ENCODE measurements around the gene TNS1.

The TNS1 gene

DNA sequence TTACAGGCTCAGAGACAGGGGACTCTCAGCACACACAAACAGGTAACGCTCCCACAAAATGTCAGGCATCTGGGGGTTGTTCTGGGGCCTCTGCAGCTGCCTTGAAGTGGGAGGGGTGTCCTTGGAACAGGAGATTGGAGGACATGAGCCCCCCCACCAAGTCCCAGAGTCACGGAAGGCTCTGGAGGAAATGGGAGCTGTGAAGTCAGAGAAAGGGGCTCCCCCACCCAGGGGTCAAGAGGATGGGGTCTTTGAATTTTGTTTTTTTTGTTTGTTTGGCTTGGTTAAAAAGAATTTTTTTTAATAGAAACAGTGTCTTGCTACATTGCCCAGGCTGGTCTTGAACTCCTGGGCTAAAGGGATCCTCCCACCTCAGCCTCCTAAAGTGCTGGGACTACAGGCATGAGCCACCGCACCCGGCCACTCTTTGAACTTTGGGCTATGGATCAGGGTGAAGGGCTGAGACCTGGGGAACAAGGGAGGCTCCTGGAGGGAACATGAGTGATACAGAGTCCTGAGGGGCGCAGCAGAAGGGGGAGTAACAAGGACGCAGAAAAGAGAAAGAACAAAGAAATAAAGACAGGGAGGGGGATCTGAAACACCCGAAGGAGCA is 46.8 kb downstream of the TNS1 start:
- no peak for DNase-seq

- no peak for DNase-seq
Measured at GRCh38 chr2:217954971-217955740, 47.6 kb downstream of the TNS1 start.

GRCh38 chr2:217954469-217954868 is 48.3 kb downstream of the TNS1 start:
- DNase-seq = no peak

- no peak for DNase-seq
Measured at GRCh38 chr2:217954051-217954450, 48.7 kb downstream of the TNS1 start.

GRCh38 chr2:217953531-217953932 is 49.3 kb downstream of the TNS1 start:
- no peak for DNase-seq

GRCh38 chr2:217953011-217953481 is 49.7 kb downstream of the TNS1 start:
- DNase-seq = no peak

- DNase-seq = no peak
Measured at GRCh38 chr2:217952409-217952808, 50.4 kb downstream of the TNS1 start.

DNA sequence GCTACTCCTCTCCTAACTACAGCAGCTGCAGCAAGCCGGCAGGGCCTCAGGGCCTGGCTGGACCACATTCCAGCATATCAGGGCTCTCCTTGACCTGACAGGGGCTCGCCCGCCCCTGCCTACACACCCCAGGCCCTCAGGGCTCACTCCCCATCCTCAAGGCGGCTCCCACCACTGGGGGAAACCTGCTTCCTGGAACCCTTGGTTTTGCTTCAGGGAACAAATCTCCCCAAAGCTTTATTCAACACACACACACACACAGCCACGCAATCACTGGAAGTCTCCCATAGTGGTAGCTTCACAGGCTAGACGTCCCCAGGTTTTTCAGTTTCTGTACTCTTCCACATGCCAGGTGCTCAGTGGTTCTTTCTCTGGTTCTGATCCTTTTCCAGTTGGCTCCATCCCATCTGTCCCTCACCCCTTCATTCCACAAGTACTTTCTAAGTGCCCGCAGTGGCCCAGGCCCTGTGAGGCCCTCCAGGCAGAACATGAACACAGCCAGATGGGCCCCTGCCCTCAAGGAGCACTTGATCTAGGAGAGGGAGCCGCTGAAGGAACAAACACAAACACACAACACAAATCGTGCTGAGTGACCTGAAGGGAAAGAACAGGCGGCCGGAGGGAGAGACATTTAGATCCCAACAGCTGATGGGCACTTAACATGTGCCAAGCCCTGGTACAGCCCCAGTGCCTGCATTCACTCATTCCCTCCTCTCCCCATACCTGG is 51.1 kb downstream of the TNS1 start:
- no peak for DNase-seq

DNA sequence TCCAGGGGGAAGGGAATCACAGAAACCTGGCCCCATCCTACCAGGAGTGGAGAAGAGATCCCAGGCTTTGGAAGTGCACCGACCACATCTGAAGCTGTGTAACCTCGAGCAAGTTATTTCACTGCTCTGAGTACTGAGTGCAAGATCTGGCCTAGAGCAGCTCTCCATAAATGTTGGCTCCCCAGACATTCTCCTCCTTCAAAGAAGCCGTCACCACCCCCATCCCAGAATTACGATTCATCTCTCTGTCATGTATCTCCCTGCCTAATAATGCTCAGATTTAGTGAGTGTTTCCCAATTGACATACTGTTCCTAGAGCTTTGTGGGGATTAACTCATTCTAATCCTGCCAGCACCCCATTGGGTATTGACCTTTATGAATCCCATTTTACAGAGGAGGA is 51.7 kb downstream of the TNS1 start:
- DNase-seq = no peak

- no peak for DNase-seq
Measured at GRCh38 chr2:217950401-217950871, 52.4 kb downstream of the TNS1 start.

GRCh38 chr2:217949447-217949846 is 53.3 kb downstream of the TNS1 start:
- no peak for DNase-seq

DNA sequence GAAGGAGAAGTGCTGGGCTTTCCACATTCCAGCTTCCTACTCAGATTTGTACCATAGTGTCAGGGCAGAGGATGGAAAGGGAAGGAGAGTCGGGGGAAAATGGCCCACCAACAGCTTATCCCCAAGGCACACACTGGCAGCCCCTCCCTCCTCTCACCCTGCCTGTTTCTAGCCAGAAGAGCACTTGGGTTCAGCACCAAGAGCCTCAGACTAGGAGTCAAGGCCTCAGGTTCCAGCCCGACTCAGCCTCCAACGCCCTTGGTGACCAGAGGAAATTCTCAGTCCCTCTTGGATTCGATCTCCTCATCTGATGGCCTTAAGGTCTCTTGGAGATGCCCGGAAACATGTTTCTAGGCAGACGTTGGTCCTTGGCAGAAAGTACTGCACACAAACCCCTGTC is 53.9 kb downstream of the TNS1 start:
- DNase-seq = no peak

GRCh38 chr2:217948351-217948791 is 54.4 kb downstream of the TNS1 start:
- no peak for DNase-seq

DNA sequence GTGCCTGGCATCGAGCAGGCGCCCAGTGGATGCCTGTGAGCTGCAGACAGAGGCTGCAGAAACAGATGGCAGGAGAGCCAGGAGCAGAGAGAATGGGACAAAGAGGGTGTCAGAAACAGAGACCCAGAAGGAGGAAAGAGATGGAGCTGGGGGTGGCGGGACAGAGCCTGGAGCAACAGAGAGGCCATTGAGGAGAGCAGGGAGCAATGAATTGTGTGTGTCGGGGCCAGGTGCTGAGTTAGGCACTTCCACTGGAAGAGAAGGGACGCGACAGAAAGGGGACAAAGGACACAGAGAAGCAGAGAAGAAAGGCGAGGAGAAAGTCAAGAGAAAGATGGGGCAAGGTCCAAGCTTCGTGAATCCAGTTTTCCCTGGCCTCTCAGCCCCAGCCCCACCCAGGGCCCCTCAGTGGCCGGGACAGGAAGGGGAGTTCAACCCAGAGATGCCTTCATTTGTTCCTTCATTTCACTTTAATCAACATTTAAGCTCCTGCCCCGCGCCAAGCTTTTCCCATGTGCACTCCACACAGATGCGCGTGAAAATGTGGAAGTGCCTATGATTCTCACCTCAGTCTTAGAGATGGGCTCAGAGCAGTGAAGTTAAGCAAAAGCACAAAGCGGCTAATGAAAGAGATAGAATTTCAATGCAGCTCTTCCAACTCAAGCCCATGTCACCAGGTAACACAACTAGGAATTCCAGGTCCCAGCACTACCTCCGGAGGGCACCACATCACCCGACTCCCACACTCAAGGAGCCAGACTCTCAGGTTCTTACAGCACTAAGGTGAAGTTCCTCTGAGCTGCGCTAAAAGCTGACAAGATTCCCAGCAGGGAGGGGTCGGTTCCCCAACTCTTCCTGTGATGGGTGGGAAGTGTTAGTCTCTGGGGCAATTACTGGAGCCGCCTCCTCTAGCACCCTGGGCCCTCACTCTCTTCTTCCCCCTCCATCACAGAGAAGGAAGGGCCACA is 55.1 kb downstream of the TNS1 start:
- no peak for DNase-seq

GRCh38 chr2:217946051-217946450 is 56.7 kb downstream of the TNS1 start:
- DNase-seq = no peak

GRCh38 chr2:217945530-217945929 is 57.3 kb downstream of the TNS1 start:
- DNase-seq = no peak

DNA sequence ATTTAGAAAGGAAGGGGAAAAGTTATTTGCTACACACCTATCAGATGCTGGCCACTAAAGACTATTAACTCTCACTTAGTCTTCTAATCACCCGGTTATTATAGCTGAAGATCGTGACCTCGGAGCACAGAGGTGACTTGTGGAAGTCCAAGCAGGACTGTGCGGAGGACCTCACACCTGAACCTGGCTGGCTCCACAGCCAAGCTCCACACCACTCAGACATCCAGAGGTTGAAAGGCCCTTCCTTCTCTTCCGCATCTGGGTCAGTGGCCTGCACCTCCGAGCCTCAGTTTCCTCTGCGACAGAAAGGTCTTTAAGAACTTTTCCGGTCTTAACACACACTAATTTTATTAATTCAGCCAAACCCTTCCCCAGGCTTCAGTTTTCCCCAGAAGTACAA is 57.9 kb downstream of the TNS1 start:
- no peak for DNase-seq

DNA sequence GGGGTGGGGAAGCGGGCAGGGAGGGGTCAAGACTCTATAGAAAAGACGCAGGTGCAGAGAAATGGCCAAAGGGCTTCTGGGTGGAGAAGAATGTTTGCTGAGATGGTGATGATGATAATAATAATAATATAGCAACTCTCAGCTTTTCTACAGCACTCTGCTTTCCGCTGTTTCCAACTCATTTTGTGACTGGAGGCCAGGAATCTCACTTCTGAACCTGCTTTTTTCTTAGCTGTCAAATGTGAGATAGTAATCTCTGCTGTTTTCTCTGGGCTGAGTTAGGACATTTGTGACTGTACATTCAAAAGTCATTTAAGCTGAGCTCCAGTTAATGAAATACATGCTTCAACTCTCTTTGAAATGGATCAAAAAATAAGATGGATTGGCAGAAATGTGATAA is 58.4 kb downstream of the TNS1 start:
- no peak for DNase-seq

GRCh38 chr2:217943446-217944321 is 59.1 kb downstream of the TNS1 start:
- peak; percentile 9 for DNase-seq

DNA sequence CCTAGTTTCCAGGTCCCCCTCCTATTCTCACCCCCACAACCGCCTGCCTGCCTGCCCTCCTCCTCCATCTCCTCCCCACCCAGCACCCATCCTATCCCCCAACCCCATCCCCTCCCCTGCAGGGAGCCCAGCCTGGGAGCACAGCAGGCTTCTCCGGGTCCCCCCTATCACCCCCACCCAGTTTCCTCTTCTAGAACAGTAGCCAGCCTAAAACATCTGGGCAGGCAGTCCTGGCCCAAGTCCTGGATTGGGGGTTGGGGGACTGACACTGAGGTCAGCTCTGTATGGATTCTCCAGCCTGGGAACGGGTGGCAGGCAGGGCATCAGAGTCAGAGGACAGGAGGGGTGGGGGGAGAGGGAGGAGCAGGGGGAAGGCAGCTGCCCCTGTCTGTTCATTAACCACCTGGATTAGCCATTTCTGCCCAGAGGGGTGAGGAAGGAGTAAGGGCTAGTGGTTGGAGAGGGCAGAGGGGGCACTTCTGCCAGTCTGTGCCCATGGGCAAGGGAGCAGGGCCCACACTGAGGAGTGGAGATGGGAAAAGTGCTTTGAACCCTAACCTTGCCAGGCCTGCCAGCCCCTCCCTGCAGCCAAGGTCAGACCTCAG is 60.0 kb downstream of the TNS1 start:
- no peak for DNase-seq

All from activated CD4-positive, alpha-beta T cell treated with anti-CD3 and anti-CD28 coated beads for 48 hours (primary cell).